ENCODE data around the gene CPD.

CPD gene

DNA sequence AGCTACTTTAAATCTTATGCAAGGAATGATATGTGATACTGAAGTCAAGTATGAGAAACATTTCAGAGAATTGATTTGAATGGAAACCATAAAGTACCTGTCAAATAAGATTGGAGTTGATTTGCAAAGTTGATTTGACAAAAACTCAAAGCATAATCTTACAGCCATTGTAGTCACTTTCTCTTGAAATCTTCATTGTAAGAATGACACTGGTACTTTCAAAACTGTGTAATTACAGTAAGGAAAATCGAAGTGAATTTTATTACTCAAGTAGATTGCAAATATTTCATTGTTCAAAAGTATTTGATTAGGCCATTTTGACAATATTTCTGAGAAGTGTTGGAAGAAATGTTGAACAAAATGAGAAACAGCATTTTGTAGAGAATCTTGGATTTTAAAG lies 3.6 kb downstream of the CPD start:
- DNase-seq (ENCODE audit: low read depth), result no peak
- TF ChIP-seq, protein P1, sequence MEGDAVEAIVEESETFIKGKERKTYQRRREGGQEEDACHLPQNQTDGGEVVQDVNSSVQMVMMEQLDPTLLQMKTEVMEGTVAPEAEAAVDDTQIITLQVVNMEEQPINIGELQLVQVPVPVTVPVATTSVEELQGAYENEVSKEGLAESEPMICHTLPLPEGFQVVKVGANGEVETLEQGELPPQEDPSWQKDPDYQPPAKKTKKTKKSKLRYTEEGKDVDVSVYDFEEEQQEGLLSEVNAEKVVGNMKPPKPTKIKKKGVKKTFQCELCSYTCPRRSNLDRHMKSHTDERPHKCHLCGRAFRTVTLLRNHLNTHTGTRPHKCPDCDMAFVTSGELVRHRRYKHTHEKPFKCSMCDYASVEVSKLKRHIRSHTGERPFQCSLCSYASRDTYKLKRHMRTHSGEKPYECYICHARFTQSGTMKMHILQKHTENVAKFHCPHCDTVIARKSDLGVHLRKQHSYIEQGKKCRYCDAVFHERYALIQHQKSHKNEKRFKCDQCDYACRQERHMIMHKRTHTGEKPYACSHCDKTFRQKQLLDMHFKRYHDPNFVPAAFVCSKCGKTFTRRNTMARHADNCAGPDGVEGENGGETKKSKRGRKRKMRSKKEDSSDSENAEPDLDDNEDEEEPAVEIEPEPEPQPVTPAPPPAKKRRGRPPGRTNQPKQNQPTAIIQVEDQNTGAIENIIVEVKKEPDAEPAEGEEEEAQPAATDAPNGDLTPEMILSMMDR (conservative IDR thresholded peaks at IDR 0.05; ENCODE audit: control insufficient read depth, insufficient read depth, low read depth, low read length), result no peak
- H3K4me3 ChIP-seq (ENCODE audit: control insufficient read depth, low read depth, low read length), result no peak overlapping the region

DNA sequence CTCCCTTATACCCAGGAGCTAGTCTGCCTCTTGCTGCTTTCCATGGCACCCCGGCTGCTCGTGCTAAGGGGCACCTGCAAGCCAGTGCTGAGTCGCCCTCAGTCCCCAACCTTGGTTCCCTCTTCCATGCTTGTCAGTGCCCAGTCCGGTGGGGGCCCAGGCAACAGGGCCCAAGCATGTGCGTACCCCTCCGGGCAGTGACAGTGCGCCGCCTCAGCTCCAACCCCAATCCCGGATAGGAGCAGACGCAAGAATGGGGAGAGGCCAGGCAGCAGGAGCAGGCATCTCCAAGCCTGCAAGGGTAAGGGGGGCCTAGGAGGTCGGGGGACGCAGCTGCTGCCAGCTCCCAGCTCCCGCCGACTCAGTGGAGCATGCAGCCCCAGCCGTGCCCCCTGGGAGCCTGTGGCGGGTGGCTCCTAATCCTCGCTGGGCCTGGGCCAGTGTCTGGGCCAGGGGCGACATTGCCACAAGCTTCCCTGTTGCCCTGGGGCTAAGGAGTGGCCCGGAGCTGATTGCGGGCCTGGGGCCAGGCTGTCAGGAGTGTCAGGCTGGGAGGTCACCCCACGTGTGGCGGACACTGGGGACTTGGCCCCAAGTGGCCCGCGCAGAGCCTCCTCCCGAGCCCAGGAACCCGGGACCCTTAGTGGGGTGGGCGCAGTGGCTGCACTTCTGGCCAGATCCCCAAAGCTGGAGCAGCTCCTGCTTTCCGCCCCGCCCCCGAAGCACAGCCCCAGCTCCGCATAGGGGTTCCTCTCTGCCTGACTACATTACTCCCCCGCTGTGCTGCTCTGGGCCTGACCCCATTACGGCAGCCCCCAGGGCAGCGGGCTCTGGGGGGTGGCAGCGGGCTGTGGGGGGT lies 9.8 kb downstream of the CPD start:
- H3K4me3 ChIP-seq (ENCODE audit: control insufficient read depth, low read depth, low read length), result no peak overlapping the region
- no peak for DNase-seq (ENCODE audit: low read depth)
- TF ChIP-seq, protein P1 (conservative IDR thresholded peaks at IDR 0.05; ENCODE audit: control insufficient read depth, insufficient read depth, low read depth, low read length), result no peak

DNA sequence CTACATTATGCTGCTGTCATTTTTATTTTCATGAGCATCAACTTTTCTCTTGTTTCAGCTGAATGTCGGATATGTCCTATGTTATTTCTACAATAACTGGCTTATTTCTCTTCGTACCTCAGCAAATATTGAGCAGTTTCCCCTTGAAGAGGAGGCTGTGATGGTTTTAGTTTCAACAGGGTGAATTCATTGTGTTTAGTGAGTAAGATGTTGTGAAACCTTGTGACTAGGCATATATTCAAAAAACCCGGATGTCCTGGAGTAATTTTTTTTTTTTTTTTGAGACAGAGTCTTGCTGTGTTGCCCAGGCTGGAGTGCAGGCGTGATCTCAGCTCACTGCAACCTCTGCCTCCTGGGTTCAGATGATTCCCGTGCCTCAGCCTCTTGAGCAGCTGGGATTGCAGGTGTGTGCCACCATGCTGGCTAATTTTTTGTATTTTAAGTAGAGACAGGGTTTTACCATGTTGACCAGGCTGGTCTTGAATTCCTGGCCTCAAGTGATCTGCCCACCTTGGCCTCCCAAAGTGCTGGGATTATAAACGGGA lies 11.1 kb downstream of the CPD start:
- H3K4me3 ChIP-seq (ENCODE audit: control insufficient read depth, low read depth, low read length), result no peak overlapping the region
- TF ChIP-seq, protein P1 (conservative IDR thresholded peaks at IDR 0.05; ENCODE audit: control insufficient read depth, insufficient read depth, low read depth, low read length), result no peak

DNA sequence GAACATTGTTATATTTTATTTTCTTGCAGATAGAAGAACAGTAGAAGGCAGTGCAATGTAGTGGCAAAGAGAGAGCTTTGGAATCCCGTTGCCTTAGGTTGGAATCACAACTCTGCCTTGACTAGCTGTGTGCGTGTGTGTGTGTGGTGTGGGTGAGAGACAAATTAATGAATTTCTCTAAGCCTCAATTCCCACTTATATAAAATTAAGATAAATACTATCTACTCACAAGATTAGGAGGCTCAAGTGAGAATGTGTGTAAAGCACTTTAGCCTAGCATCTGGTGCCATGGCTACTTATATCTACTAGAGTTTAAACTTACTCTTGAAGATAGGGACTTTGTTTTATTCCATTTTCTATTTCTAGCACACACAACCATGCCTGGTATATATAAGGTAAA lies 12.8 kb downstream of the CPD start:
- TF ChIP-seq, protein P1 (conservative IDR thresholded peaks at IDR 0.05; ENCODE audit: control insufficient read depth, insufficient read depth, low read depth, low read length), result no peak
- no peak overlapping the region for H3K4me3 ChIP-seq (ENCODE audit: control insufficient read depth, low read depth, low read length)
- no peak for DNase-seq (ENCODE audit: low read depth)

More for the DNA sequence above, 11.1 kb downstream of the CPD start:
- peak; percentile 65 for DNase-seq (ENCODE audit: low read depth)

DNA sequence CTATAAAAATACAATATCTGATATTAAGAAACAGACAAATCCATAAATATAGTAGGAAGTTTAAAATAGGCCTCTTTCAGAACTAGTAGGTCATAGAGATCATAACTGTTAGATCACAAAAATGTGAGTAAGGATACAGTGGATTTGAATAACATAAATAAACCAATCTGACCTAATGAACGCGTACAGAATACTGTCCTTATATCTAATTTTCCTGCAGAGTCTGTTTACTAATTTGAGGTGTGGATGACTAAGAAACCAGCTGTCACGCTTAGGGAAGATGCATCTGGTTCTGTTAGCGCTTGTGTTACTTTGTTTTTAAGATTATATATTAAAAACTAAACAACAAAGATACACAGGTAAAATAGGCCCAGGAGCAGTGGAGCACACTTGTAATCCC lies 14.8 kb downstream of the CPD start:
- no peak overlapping the region for H3K4me3 ChIP-seq (ENCODE audit: control insufficient read depth, low read depth, low read length)
- TF ChIP-seq, protein P1 (conservative IDR thresholded peaks at IDR 0.05; ENCODE audit: control insufficient read depth, insufficient read depth, low read depth, low read length), result no peak
- DNase-seq (ENCODE audit: low read depth), result no peak

DNA sequence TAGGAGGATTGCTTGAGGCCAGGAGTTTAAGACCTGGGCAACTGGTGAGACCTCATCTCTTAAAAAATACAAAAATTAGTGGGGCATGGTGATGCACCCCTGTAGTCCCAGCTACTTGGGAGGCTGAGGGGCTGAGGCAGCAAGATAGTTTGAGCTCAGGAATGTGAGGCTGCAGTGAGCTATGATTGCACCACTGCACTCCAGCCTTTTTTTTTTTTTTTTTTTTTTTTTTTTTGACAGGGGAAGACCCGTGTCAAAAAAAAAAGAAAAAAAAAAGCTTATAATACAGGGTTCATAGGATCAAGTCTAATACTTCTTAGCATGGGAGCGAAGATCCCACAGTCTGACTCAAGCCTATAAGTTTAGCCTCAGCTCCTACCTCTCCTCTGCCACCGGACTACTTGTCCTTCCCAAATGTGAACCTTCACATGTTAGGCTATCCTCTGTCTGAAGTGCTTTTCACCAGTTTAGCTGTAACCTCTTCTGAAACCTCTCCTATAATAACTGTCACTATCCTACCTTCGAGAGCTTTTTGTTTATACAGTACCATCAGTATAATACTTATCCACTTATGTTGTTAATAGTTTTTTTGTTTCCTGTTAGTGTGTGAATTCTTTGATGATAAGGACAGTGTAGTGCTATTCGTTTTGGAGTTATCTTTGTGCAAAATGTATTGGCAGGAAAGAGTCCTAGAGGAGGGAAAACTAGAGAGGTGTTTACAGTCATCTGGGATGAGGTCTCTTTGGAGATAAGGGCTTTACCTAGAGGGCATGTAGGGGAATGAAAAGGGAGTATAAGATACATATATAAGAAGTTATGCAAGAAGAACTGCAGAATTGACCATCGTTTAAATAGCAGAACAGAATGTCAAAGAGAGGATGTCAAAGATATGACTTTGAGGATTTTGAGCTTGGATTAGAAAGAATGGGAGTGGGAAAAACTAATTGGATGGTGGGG lies 15.5 kb downstream of the CPD start:
- DNase-seq (ENCODE audit: low read depth), result no peak
- H3K4me3 ChIP-seq (ENCODE audit: control insufficient read depth, low read depth, low read length), result no peak overlapping the region

More for the DNA sequence above, 15.5 kb downstream of the CPD start:
- TF ChIP-seq, protein P1 (conservative IDR thresholded peaks at IDR 0.05; ENCODE audit: control insufficient read depth, insufficient read depth, low read depth, low read length), result no peak

Measured in fibroblast of mammary gland (primary cell).